Measurements from ENCODE around the gene CDT1.
A peak's percentile ranks its signal among the peaks of the same experiment; 100 is the strongest.

CDT1 gene

GRCh38 chr16:88805340-88805715 lies 1.7 kb downstream of the CDT1 start:
- H3K4me3 Mint-ChIP-seq, result no peak overlapping the region
- no peak overlapping the region for H3K27ac Mint-ChIP-seq
- H3K36me3 Mint-ChIP-seq, result no peaks in the 10 kb centered on the region

GRCh38 chr16:88805887-88806393 lies 2.4 kb downstream of the CDT1 start:
- H3K36me3 Mint-ChIP-seq, result no peaks in the 10 kb centered on the region
- H3K9me3 Mint-ChIP-seq, result no peaks in the 10 kb centered on the region
- no peak overlapping the region for H3K4me3 Mint-ChIP-seq
- no peaks in the 10 kb centered on the region for H3K27me3 Mint-ChIP-seq
- H3K4me1 Mint-ChIP-seq, result peaks cover 22% of the 10 kb centered on the region
- H3K27ac Mint-ChIP-seq, result no peak overlapping the region

More at GRCh38 chr16:88805340-88805715, 1.7 kb downstream of the CDT1 start:
- Mint-ChIP-seq H3K4me1 (peaks cover 27% of the 10 kb centered on the region), H3K27me3 (no peaks in the 10 kb centered on the region), H3K9me3 (no peaks in the 10 kb centered on the region)

GRCh38 chr16:88806491-88807111 lies 3.0 kb downstream of the CDT1 start:
- peaks cover 17% of the 10 kb centered on the region for H3K4me1 Mint-ChIP-seq
- no peaks in the 10 kb centered on the region for H3K36me3 Mint-ChIP-seq
- H3K4me3 Mint-ChIP-seq, result no peak overlapping the region
- H3K27ac Mint-ChIP-seq, result peak overlapping the region; percentile 8
- no peaks in the 10 kb centered on the region for H3K9me3 Mint-ChIP-seq
- no peaks in the 10 kb centered on the region for H3K27me3 Mint-ChIP-seq

- Mint-ChIP-seq H3K27ac (no peak overlapping the region), H3K4me1 (peaks cover 17% of the 10 kb centered on the region), H3K9me3 (no peaks in the 10 kb centered on the region), H3K4me3 (no peak overlapping the region), H3K36me3 (no peaks in the 10 kb centered on the region), H3K27me3 (no peaks in the 10 kb centered on the region)
Observed at GRCh38 chr16:88807142-88807625, 3.6 kb downstream of the CDT1 start.

- no peak overlapping the region for H3K4me3 Mint-ChIP-seq
- H3K9me3 Mint-ChIP-seq, result no peaks in the 10 kb centered on the region
- peaks cover 17% of the 10 kb centered on the region for H3K4me1 Mint-ChIP-seq
- no peaks in the 10 kb centered on the region for H3K27me3 Mint-ChIP-seq
- peak overlapping the region; percentile 74 for H3K27ac Mint-ChIP-seq
- no peaks in the 10 kb centered on the region for H3K36me3 Mint-ChIP-seq
Observed at GRCh38 chr16:88807626-88808453, 4.3 kb downstream of the CDT1 start.

- Mint-ChIP-seq H3K4me1 (peaks cover 16% of the 10 kb centered on the region), H3K36me3 (no peaks in the 10 kb centered on the region), H3K27me3 (no peaks in the 10 kb centered on the region), H3K27ac (peak overlapping the region; percentile 70), H3K9me3 (no peaks in the 10 kb centered on the region), H3K4me3 (peak overlapping the region; percentile 89)
Observed at GRCh38 chr16:88809068-88809675, 5.6 kb downstream of the CDT1 start.

- Mint-ChIP-seq H3K4me1 (peaks cover 16% of the 10 kb centered on the region), H3K36me3 (no peaks in the 10 kb centered on the region), H3K4me3 (peak overlapping the region; percentile 89), H3K27me3 (no peaks in the 10 kb centered on the region), H3K27ac (peak overlapping the region; percentile 84), H3K9me3 (no peaks in the 10 kb centered on the region)
Observed at GRCh38 chr16:88809676-88810165, 6.1 kb downstream of the CDT1 start.

- no peaks in the 10 kb centered on the region for H3K9me3 Mint-ChIP-seq
- H3K36me3 Mint-ChIP-seq, result no peaks in the 10 kb centered on the region
- H3K4me3 Mint-ChIP-seq, result peak overlapping the region; percentile 89
- peak overlapping the region; percentile 84 for H3K27ac Mint-ChIP-seq
- no peaks in the 10 kb centered on the region for H3K27me3 Mint-ChIP-seq
- H3K4me1 Mint-ChIP-seq, result peaks cover 16% of the 10 kb centered on the region
Observed at GRCh38 chr16:88810166-88810911, 6.8 kb downstream of the CDT1 start.

GRCh38 chr16:88810912-88811768 lies 7.6 kb downstream of the CDT1 start:
- Mint-ChIP-seq H3K4me1 (peaks cover 16% of the 10 kb centered on the region), H3K36me3 (no peaks in the 10 kb centered on the region), H3K27ac (peak overlapping the region; percentile 97), H3K9me3 (no peaks in the 10 kb centered on the region), H3K4me3 (peak overlapping the region; percentile 89), H3K27me3 (no peaks in the 10 kb centered on the region)

GRCh38 chr16:88811769-88812512 lies 8.4 kb downstream of the CDT1 start, which contains the start of gene APRT:
APRT (minus strand) TSS chr16:88811928; CDS start chr16:88811899, 29 bp downstream.
- H3K27me3 Mint-ChIP-seq, result no peaks in the 10 kb centered on the region
- H3K4me3 Mint-ChIP-seq, result peak within 1 kb of the TSS; percentile 96
- peak within 1 kb of the TSS; percentile 97 for H3K27ac Mint-ChIP-seq
- no peaks in the 10 kb centered on the region for H3K36me3 Mint-ChIP-seq
- peaks cover 16% of the 10 kb centered on the region for H3K4me1 Mint-ChIP-seq
- H3K9me3 Mint-ChIP-seq, result no peaks in the 10 kb centered on the region

- no peaks in the 10 kb centered on the region for H3K9me3 Mint-ChIP-seq
- H3K27me3 Mint-ChIP-seq, result no peaks in the 10 kb centered on the region
- peaks cover 16% of the 10 kb centered on the region for H3K4me1 Mint-ChIP-seq
- H3K27ac Mint-ChIP-seq, result peak overlapping the region; percentile 79
- peak overlapping the region; percentile 84 for H3K4me3 Mint-ChIP-seq
- no peaks in the 10 kb centered on the region for H3K36me3 Mint-ChIP-seq
Observed at GRCh38 chr16:88812513-88813268, 9.1 kb downstream of the CDT1 start.

GRCh38 chr16:88813269-88814143 lies 9.9 kb downstream of the CDT1 start:
- Mint-ChIP-seq H3K4me1 (peaks cover 16% of the 10 kb centered on the region), H3K27ac (peak overlapping the region; percentile 35), H3K27me3 (no peaks in the 10 kb centered on the region), H3K4me3 (peak overlapping the region; percentile 51), H3K9me3 (no peaks in the 10 kb centered on the region), H3K36me3 (no peaks in the 10 kb centered on the region)

All from activated naive CD4-positive, alpha-beta T cell treated with anti-CD3 and anti-CD28 coated beads, Interleukin-2, amount 50 U/mL, for 24 hours (primary cell).